Upper lobe of left lung (tissue), 6 donors: ENCODE results near the gene NAA60. TPM values are rescaled to one million over a fixed set of nuclear protein-coding genes. Genes with fewer than 3 reads are reported as not detected.

Experiments used
- ATAC-seq, 2 donors: fragments of 200-7000 bp; cut with Tn5 transposase; one replicate each; pipeline ENCODE4 v1.9.1; 2022; ENCODE audit warnings: mild to moderate bottlenecking in 2 of 2, moderate library complexity in 2 of 2; ENCODE audit not compliant: low FRiP score in 2 of 2
- DNase-seq, 2 donors: peaks; one replicate each; pipeline ENCODE4 v3.0.0-alpha.2; 2019 to 2020
- H3K27ac ChIP-seq, 4 donors: fragments of 200-600 bp; sonication (generic); one replicate each; pipeline ENCODE4 v1.5.1; 2016 to 2019
- H3K27me3 ChIP-seq, 4 donors: fragments of 200-600 bp; sonication (generic); one replicate each; pipeline ENCODE4 v1.5.1; 2017 to 2019
- H3K36me3 ChIP-seq, 4 donors: fragments of 200-600 bp; sonication (generic); one replicate each; pipeline ENCODE4 v1.5.1; 2016 to 2019
- H3K4me1 ChIP-seq, 4 donors: fragments of 200-600 bp; sonication (generic); one replicate each; pipeline ENCODE4 v1.5.1; 2018 to 2019
- H3K4me3 ChIP-seq, 4 donors: fragments of 200-600 bp; sonication (generic); one replicate each; pipeline ENCODE4 v1.5.1; 2017 to 2019; ENCODE audit warnings: mild to moderate bottlenecking in 2 of 4, moderate library complexity in 1 of 4
- H3K9me3 ChIP-seq, 4 donors: fragments of 200-600 bp; sonication (generic); one replicate each; pipeline ENCODE4 v1.5.1; 2018 to 2019
- EP300 ChIP-seq, 4 donors: sonication (generic); formaldehyde crosslinking; IDR thresholded peaks; one replicate each; pipeline ENCODE4 v1.5.1; 2017; ENCODE audit warnings: antibody characterized with exemption in 4 of 4, control low read depth in 2 of 4
- POLR2A ChIP-seq, 4 donors: fragments of 450-650 bp; IDR thresholded peaks; one replicate each; pipeline ENCODE4 v1.5.1; 2016 to 2017; ENCODE audit warnings: antibody characterized with exemption in 4 of 4, mild to moderate bottlenecking in 2 of 4
- POLR2AphosphoS5 ChIP-seq, 2 donors: sonication (generic); formaldehyde crosslinking; IDR thresholded peaks; one replicate each; pipeline ENCODE4 v1.5.1; 2017; ENCODE audit warnings: antibody characterized with exemption in 2 of 2
- WGBS, 2 donors: methylation state at CpG; one replicate each; pipeline ENCODE4 v1.1.5; 2017 to 2018; 5-methylcytosine and 5-hydroxymethylcytosine counted together
- total RNA-seq, 6 donors: library from RNA; depleted of rRNA in 4 of 6; stranded (reverse); fragments of >200 nt in 4 of 6; gene quantifications; one replicate each; pipeline versions ENCODE4 v1.1.0 to v1.2.1, GENCODE V29; 2016 to 2021
- TF ChIP-seq, protein P1 (sequence below), 6 experiments: fragments of 450-650 bp in 4 of 6; fragments of 200-600 bp in 2 of 6; sonication (generic) in 2 of 6; IDR thresholded peaks; one replicate each; pipeline ENCODE4 v1.5.1; 2016 to 2019; ENCODE audit warnings: antibody characterized with exemption in 6 of 6
- donor health status: DM: no; HTN: no; CAD: no; lungs with moderate emphysema.
- donor health status: DM: no; HTN: yes; CAD: no; lungs with severe emphysema.

The NAA60 gene
- total RNA-seq, 6 donors from 2014 or later: 33.0 to 77.5 (median 54.6) TPM

DNA sequence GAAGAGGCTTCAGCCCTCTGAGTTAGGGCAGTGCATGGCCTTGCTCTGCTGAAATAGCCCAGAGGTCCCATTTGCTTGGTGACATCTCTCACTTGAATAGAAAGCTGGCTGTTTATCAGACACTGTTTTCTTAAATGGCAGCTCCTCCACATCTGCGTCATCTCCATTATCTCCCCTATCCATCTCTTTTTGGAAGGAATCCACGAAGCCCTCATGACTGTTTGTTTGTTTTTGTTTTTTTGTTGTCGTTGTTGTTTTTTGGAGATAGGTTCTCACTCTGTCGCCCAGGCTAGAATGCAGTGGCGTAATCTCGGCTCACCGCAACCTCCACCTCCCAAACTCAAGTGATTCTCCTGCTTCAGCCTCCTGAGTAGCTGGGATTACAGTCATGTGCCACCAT, 16.6 kb downstream of the NAA60 start:
- Histone ChIP-seq H3K27me3 (no peaks in the 10 kb centered on the region), H3K4me3 (no peak overlapping the region), H3K27ac (peak overlapping the region in 2 of 4 donors; percentile 11 to 98), H3K9me3 (no peaks in the 10 kb centered on the region), H3K36me3 (no peaks in the 10 kb centered on the region), H3K4me1 (peaks cover 42 to 68% (median 50%) of the 10 kb centered on the region in 4 donors)
- ATAC-seq (no peak), DNase-seq (no peak)
- TF ChIP-seq EP300 (IDR thresholded peaks at IDR 0.05) (no peak), POLR2AphosphoS5 (IDR thresholded peaks at IDR 0.05) (no peak), POLR2A (IDR thresholded peaks at IDR 0.05) (no peak)
- TF ChIP-seq, protein P1, sequence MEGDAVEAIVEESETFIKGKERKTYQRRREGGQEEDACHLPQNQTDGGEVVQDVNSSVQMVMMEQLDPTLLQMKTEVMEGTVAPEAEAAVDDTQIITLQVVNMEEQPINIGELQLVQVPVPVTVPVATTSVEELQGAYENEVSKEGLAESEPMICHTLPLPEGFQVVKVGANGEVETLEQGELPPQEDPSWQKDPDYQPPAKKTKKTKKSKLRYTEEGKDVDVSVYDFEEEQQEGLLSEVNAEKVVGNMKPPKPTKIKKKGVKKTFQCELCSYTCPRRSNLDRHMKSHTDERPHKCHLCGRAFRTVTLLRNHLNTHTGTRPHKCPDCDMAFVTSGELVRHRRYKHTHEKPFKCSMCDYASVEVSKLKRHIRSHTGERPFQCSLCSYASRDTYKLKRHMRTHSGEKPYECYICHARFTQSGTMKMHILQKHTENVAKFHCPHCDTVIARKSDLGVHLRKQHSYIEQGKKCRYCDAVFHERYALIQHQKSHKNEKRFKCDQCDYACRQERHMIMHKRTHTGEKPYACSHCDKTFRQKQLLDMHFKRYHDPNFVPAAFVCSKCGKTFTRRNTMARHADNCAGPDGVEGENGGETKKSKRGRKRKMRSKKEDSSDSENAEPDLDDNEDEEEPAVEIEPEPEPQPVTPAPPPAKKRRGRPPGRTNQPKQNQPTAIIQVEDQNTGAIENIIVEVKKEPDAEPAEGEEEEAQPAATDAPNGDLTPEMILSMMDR (IDR thresholded peaks at IDR 0.05): no peak
- 71 to 75% methylated on average over 7 of the region's 7 CpGs for WGBS, 2 donors

DNA sequence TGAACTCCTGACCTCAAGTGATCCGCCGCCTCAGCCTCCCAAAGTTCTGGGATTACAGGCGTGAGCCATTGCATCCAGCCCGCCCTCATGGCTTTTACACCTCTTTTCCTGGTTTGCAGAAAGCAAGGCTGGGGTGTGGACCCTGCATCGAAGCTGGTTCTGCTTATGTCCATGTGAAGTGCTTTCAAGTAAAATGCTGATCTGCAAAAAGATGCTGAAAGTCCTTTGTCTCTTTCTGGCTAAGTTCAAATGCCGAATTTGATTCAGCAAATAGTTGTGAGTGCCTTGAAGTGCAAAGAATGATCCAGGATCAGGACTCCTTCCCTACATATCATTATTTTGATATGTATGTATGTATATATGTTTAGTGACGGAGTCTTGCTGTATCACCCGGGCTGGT, 17.1 kb downstream of the NAA60 start:
- ATAC-seq (no peak), DNase-seq (no peak)
- Histone ChIP-seq H3K4me1 (peaks cover 42 to 70% (median 50%) of the 10 kb centered on the region in 4 donors), H3K4me3 (no peak overlapping the region), H3K9me3 (no peaks in the 10 kb centered on the region), H3K27me3 (no peaks in the 10 kb centered on the region), H3K36me3 (peaks cover 0 to 3% (median under 1%) of the 10 kb centered on the region in 4 donors), H3K27ac (peak overlapping the region in 1 of 4 donors; percentile 11)
- WGBS, 2 donors: 76 to 88% methylated on average over 8 of the region's 8 CpGs
- TF ChIP-seq EP300 (IDR thresholded peaks at IDR 0.05) (no peak), POLR2AphosphoS5 (IDR thresholded peaks at IDR 0.05) (no peak), POLR2A (IDR thresholded peaks at IDR 0.05) (no peak)
- TF ChIP-seq, protein P1 (IDR thresholded peaks at IDR 0.05): no peak

DNA sequence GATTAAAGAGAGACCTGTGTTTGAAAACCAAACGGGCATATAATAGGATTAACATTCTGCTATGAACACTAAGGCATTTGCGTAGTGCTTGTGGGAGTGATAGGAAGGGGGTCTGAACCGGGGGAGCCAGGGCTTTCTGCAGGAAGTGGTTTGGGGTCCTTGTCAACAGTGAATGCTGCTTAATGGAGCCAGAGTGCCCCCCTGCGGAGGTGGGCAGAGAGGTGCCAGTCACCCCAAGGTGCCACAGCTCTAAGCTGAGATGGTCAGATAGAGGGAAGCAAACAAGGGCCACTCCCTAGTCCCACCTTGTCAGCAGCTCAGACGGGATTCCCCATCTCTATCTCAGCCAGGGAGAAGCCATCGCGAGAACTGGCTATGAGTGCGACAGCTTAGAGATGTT, 17.7 kb downstream of the NAA60 start:
- Histone ChIP-seq H3K27ac (no peak overlapping the region), H3K4me1 (peaks cover 42 to 64% (median 47%) of the 10 kb centered on the region in 4 donors), H3K27me3 (no peaks in the 10 kb centered on the region), H3K4me3 (no peak overlapping the region), H3K36me3 (peaks cover 0 to 9% (median 5%) of the 10 kb centered on the region in 4 donors), H3K9me3 (no peaks in the 10 kb centered on the region)
- TF ChIP-seq POLR2A (IDR thresholded peaks at IDR 0.05) (no peak), POLR2AphosphoS5 (IDR thresholded peaks at IDR 0.05) (no peak), EP300 (IDR thresholded peaks at IDR 0.05) (no peak)
- TF ChIP-seq, protein P1 (IDR thresholded peaks at IDR 0.05): no peak
- no peak for DNase-seq
- 40 to 64% methylated on average over 8 of the region's 8 CpGs for WGBS, 2 donors
- no peak for ATAC-seq

DNA sequence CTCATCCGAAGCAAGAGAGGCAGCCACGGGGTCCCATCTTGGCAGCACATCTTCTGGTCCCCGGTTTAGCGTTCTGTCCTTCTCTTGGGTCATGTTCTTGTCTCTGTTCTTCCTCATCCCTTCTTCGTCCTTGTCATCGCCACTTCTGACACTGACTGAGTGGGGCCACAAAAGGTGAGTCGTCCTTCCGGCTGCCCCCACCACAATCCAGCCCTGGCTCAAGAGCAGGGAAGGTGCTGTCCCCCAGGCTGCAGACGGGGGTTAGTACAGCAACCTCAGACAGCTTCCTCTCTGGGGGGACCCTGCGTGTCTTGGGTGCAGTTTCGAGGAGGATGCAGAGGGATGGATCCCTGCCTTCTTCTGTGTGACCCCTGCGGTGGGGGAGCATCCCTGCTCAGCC, 21.8 kb downstream of the NAA60 start:
- WGBS, 2 donors: 92 to 93% methylated on average over 9 to 12 of the region's 12 CpGs
- no peaks in the 10 kb centered on the region for H3K27me3 ChIP-seq
- no peak for TF ChIP-seq POLR2AphosphoS5 (IDR thresholded peaks at IDR 0.05)
- no peak for TF ChIP-seq POLR2A (IDR thresholded peaks at IDR 0.05)
- no peak for TF ChIP-seq EP300 (IDR thresholded peaks at IDR 0.05)
- TF ChIP-seq, protein P1 (IDR thresholded peaks at IDR 0.05): no peak
- H3K9me3 ChIP-seq: no peaks in the 10 kb centered on the region
- no peak overlapping the region for H3K4me3 ChIP-seq
- H3K27ac ChIP-seq: no peak overlapping the region
- ATAC-seq (no peak), DNase-seq (no peak)
- H3K4me1 ChIP-seq: peaks cover 23 to 70% (median 39%) of the 10 kb centered on the region in 4 donors
- H3K36me3 ChIP-seq: peaks cover 2 to 16% (median 8%) of the 10 kb centered on the region in 4 donors

DNA sequence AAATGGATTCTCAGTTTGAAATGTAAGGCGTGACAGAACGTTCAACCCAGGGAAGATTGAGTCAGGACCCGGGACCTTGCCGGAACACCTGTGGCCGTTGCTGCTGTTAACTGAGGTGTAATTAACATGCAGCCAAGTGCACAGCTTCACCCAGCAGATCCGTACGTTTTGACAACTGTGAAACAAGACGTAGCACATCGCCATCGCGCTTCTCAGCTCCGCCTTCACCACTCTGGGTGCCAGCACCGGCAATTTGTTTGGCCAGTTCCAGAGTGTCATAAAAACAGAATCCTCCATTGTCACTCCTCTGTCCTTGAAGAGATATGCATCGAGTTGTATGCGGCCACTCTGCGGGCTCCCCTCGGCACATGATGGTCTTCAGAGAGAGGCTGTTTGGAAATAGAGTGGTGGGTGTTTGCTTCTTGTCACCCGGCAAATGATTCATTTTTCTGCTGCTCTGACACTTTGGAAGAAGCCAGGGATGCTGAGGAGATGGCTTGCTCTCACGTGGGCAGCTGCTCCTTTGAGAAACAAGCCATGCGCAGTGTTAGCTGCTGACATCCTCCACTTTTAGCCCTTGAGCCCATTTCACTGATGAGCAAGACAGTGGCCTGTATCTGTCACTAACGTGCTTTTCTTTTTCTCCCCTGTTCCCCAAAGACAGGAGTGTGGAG, 22.6 kb downstream of the NAA60 start:
- no peak for DNase-seq
- Histone ChIP-seq H3K27me3 (no peaks in the 10 kb centered on the region), H3K36me3 (peaks cover 2 to 16% (median 8%) of the 10 kb centered on the region in 4 donors), H3K4me1 (peaks cover 23 to 62% (median 32%) of the 10 kb centered on the region in 4 donors), H3K27ac (no peak overlapping the region), H3K9me3 (no peaks in the 10 kb centered on the region), H3K4me3 (no peak overlapping the region)
- 84 to 90% methylated on average over 20 to 21 of the region's 21 CpGs for WGBS, 2 donors
- ATAC-seq: no peak
- TF ChIP-seq EP300 (IDR thresholded peaks at IDR 0.05): no peak
- TF ChIP-seq POLR2AphosphoS5 (IDR thresholded peaks at IDR 0.05): no peak
